Loucy (cell line): Measurements from ENCODE around the gene GNAZ.

Experiments
- EZH2phosphoT487 ChIP-seq: fragments of 200-600 bp; IDR thresholded peaks from 2 replicates; pipeline ENCODE4 v1.6.1; 2018; ENCODE audit warnings: antibody characterized with exemption, mild to moderate bottlenecking, moderate library complexity, borderline replicate concordance
- TF ChIP-seq, protein P1 (sequence below): fragments of 200-600 bp; sonication (generic); conservative IDR thresholded peaks from 2 replicates; pipeline ENCODE4 v1.5.1; 2014; ENCODE audit warnings: mild to moderate bottlenecking, antibody characterized with exemption, low read length

DNA sequence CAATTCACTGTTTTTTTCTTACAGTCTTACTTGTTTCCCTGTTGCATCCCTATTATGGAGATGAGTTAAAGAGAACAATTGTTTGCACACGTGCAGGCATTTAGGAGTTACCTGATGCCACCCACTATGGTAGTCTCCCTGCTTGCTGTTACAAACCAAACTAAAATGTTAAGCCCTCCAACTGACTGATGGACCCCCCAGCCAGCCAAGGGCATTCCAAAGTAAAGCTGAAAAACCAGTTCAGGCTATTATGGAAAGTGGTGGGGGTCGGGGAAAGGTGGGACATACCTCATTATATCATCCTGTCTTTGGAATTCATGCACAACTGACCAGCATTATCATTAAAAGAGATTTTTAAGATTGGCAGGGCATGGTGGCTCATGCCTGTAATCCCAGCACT lies 47.0 kb upstream of the GNAZ start:
- no peak for TF ChIP-seq EZH2phosphoT487
- TF ChIP-seq, protein P1, sequence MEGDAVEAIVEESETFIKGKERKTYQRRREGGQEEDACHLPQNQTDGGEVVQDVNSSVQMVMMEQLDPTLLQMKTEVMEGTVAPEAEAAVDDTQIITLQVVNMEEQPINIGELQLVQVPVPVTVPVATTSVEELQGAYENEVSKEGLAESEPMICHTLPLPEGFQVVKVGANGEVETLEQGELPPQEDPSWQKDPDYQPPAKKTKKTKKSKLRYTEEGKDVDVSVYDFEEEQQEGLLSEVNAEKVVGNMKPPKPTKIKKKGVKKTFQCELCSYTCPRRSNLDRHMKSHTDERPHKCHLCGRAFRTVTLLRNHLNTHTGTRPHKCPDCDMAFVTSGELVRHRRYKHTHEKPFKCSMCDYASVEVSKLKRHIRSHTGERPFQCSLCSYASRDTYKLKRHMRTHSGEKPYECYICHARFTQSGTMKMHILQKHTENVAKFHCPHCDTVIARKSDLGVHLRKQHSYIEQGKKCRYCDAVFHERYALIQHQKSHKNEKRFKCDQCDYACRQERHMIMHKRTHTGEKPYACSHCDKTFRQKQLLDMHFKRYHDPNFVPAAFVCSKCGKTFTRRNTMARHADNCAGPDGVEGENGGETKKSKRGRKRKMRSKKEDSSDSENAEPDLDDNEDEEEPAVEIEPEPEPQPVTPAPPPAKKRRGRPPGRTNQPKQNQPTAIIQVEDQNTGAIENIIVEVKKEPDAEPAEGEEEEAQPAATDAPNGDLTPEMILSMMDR: no peak
